Measurements from ENCODE around the gene ABHD14A. TPM values are rescaled to one million over a fixed set of nuclear protein-coding genes. Genes with fewer than 3 reads are reported as not detected.
A peak's percentile ranks its signal among the peaks of the same experiment; 100 is the strongest.

ABHD14A gene
- total RNA-seq, 1 experiment from 2014 or later, result 3.7 TPM

DNA sequence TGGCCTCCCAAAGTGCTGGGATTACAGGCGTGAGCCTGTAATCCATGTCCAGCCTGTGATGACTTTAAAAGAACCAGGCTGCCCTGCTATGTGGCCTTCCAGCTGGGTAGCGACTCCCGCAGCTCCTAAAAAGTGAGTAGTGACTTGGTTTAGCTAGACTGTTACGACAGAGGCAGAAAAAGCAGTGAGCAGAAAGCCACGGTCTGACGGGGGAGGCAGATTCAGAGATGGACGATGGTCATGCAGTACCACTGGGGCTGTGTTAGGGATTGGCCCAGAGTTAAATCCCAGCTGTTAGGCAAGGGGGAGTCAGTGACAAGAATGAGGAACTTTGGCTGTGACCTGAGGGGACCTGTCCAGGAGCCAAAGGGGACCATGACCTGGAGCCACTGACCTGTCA lies 23.9 kb downstream of the ABHD14A start:
- intact Hi-C loops (cut with micrococcal nuclease; ENCODE audit: unreplicated experiment), result no loop called here
- Histone ChIP-seq H3K36me3 (ENCODE audit: insufficient read depth, low read length, poor library complexity, severe bottlenecking) (peaks cover 15% of the 10 kb centered on the region), H3K27ac (ENCODE audit: low read depth, low read length, poor library complexity, severe bottlenecking) (no peak overlapping the region), H3K4me1 (ENCODE audit: insufficient read depth, low read length, poor library complexity, severe bottlenecking) (peaks cover 8% of the 10 kb centered on the region), H3K4me3 (ENCODE audit: low read depth, low read length, poor library complexity, severe bottlenecking) (no peak overlapping the region), H3K9me3 (ENCODE audit: low read depth, low read length, poor library complexity, severe bottlenecking) (no peaks in the 10 kb centered on the region), H3K27me3 (replicated peaks; ENCODE audit: insufficient read depth, low read depth, low read length, poor library complexity) (no peaks in the 10 kb centered on the region)
- ChIA-PET POLR2A (ENCODE audit: low non-redundant PET) (no interaction called here), CTCF (no interaction called here)
- DNase-seq (ENCODE audit: low spot score), result no peak
- BruUV-seq (replicated peaks), result no TSS peak
- no peak for TF ChIP-seq EZH2 (IDR thresholded peaks at IDR 0.05; ENCODE audit: borderline replicate concordance, low read depth, low read length, poor library complexity, severe bottlenecking)
- TF ChIP-seq, protein P1, sequence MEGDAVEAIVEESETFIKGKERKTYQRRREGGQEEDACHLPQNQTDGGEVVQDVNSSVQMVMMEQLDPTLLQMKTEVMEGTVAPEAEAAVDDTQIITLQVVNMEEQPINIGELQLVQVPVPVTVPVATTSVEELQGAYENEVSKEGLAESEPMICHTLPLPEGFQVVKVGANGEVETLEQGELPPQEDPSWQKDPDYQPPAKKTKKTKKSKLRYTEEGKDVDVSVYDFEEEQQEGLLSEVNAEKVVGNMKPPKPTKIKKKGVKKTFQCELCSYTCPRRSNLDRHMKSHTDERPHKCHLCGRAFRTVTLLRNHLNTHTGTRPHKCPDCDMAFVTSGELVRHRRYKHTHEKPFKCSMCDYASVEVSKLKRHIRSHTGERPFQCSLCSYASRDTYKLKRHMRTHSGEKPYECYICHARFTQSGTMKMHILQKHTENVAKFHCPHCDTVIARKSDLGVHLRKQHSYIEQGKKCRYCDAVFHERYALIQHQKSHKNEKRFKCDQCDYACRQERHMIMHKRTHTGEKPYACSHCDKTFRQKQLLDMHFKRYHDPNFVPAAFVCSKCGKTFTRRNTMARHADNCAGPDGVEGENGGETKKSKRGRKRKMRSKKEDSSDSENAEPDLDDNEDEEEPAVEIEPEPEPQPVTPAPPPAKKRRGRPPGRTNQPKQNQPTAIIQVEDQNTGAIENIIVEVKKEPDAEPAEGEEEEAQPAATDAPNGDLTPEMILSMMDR (conservative IDR thresholded peaks at IDR 0.05; ENCODE audit: low read depth, low read length), result no peak

DNA sequence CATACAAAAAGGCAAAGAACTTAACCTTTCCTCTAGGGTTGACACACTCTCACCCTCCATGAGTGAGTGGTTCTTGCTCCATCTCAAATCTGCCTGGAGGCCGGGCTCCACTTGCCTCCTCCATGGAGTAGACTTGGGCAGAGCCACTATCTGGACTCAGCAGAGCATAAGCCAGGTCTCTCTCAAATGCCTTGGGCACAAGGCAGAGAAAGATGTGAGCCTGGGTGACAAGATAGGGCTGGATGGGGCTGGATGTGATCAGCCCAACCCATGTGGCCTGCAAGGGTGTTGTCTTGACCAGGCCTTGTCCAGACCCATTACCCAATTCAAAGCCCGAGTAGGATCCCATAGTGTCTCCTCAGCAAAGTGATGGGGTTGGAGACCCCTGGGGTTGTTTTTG lies 25.0 kb downstream of the ABHD14A start:
- ChIA-PET CTCF (no interaction called here), POLR2A (ENCODE audit: low non-redundant PET) (no interaction called here)
- H3K4me1 ChIP-seq (ENCODE audit: insufficient read depth, low read length, poor library complexity, severe bottlenecking), result peaks cover 3% of the 10 kb centered on the region
- TF ChIP-seq, protein P1 (conservative IDR thresholded peaks at IDR 0.05; ENCODE audit: low read depth, low read length), result no peak
- no peak for TF ChIP-seq EZH2 (IDR thresholded peaks at IDR 0.05; ENCODE audit: borderline replicate concordance, low read depth, low read length, poor library complexity, severe bottlenecking)
- H3K36me3 ChIP-seq (ENCODE audit: insufficient read depth, low read length, poor library complexity, severe bottlenecking), result peaks cover 4% of the 10 kb centered on the region
- intact Hi-C loops (cut with micrococcal nuclease; ENCODE audit: unreplicated experiment), result loop anchor here (2.0 to 5.0 kb wide), 2 partner anchors 57 to 339 kb away; partner anchors contain the start of gene DUSP7
- H3K27me3 ChIP-seq (replicated peaks; ENCODE audit: insufficient read depth, low read depth, low read length, poor library complexity), result no peaks in the 10 kb centered on the region
- BruUV-seq (replicated peaks), result no TSS peak
- no peak for DNase-seq (ENCODE audit: low spot score)
- no peaks in the 10 kb centered on the region for H3K9me3 ChIP-seq (ENCODE audit: low read depth, low read length, poor library complexity, severe bottlenecking)
- no peak overlapping the region for H3K4me3 ChIP-seq (ENCODE audit: low read depth, low read length, poor library complexity, severe bottlenecking)
- no peak overlapping the region for H3K27ac ChIP-seq (ENCODE audit: low read depth, low read length, poor library complexity, severe bottlenecking)

DNA sequence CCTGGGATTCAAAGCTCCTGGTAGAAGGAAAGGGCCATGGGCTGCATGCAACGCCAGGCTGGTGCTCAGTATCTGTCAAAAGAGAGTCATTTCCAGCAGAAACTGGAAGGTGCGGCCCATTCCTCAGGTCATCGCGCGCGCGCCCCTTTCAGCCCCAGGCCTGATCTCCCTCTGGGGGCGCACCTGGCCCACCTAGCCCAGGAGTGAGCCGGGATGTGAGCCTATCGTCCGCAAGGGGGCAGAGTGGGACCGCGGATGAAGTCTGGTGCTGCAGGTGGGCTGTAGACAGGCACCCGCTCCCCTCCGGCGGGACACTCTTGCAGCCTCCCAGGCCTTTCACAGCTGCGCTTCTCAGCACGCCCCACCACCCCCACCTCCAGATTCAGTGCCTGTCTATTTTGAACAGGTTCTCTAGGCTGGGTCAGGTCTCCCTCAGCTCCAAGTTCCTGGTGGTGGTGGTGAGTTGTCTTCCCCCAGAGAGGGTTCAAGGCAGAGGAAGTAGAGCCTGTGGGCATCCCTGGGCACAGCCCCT lies 26.6 kb downstream of the ABHD14A start:
- no peak for TF ChIP-seq EZH2 (IDR thresholded peaks at IDR 0.05; ENCODE audit: borderline replicate concordance, low read depth, low read length, poor library complexity, severe bottlenecking)
- TF ChIP-seq, protein P1 (conservative IDR thresholded peaks at IDR 0.05; ENCODE audit: low read depth, low read length), result peak; percentile 83
- DNase-seq (ENCODE audit: low spot score), result peak; percentile 68
- no peak overlapping the region for H3K27ac ChIP-seq (ENCODE audit: low read depth, low read length, poor library complexity, severe bottlenecking)
- H3K9me3 ChIP-seq (ENCODE audit: low read depth, low read length, poor library complexity, severe bottlenecking), result no peaks in the 10 kb centered on the region
- H3K4me1 ChIP-seq (ENCODE audit: insufficient read depth, low read length, poor library complexity, severe bottlenecking), result peaks cover 18% of the 10 kb centered on the region
- ChIA-PET CTCF (interaction anchor here (0.7 to 0.9 kb wide), 2 partner anchors 43 to 143 kb away, joined by 3 to 4 read pairs; no protein-coding TSS in a partner anchor), POLR2A (ENCODE audit: low non-redundant PET) (no interaction called here)
- no peak overlapping the region for H3K4me3 ChIP-seq (ENCODE audit: low read depth, low read length, poor library complexity, severe bottlenecking)
- no peaks in the 10 kb centered on the region for H3K27me3 ChIP-seq (replicated peaks; ENCODE audit: insufficient read depth, low read depth, low read length, poor library complexity)
- no peaks in the 10 kb centered on the region for H3K36me3 ChIP-seq (ENCODE audit: insufficient read depth, low read length, poor library complexity, severe bottlenecking)
- intact Hi-C loops (cut with micrococcal nuclease; ENCODE audit: unreplicated experiment), result loop anchor here (1.0 to 5.0 kb wide), 4 partner anchors 56 to 337 kb away; partner anchors contain the start of gene DUSP7
- no TSS peak for BruUV-seq (replicated peaks)
